Activated T-helper 1 cell treated with anti-CD3 and anti-CD28 coated beads, Interleukin-12 subunit alpha, Interleukin-12 subunit beta, Interleukin-2, Interleukin-4 antibody, amounts not matched to agents 30 ng/mL and 10 ng/mL and 1 ng/mL, durations not matched to agents 14 hours and 24 hours and 36 hours (primary cell): ENCODE results near the gene C5AR1. TPM values are rescaled to one million over a fixed set of nuclear protein-coding genes. Genes with fewer than 3 reads are reported as not detected.
A peak's percentile ranks its signal among the peaks of the same experiment; 100 is the strongest.
"Not testable (repeated sequence)": the region's sequence is repeated elsewhere in the genome, so short reads cannot be mapped to it uniquely, and the experiment has no call there.

Source experiments
- DNase-seq: peaks from one replicate; pipeline ENCODE4 v3.0.0; 2021; ENCODE audit warnings: low spot score
- H3K27ac Mint-ChIP-seq: one replicate; pipeline ENCODE4 v1.8.0; 2021; ENCODE audit warnings: mild to moderate bottlenecking, mixed read lengths
- H3K27me3 Mint-ChIP-seq: one replicate; pipeline ENCODE4 v1.8.0; 2022; ENCODE audit warnings: mild to moderate bottlenecking, moderate library complexity, mixed read lengths; ENCODE audit not compliant: insufficient read depth
- H3K36me3 Mint-ChIP-seq: one replicate; pipeline ENCODE4 v1.8.0; 2021; ENCODE audit warnings: low read depth, mixed read lengths
- H3K4me1 Mint-ChIP-seq: one replicate; pipeline ENCODE4 v1.8.0; 2021; ENCODE audit warnings: low read depth, mixed read lengths
- H3K4me3 Mint-ChIP-seq: one replicate; pipeline ENCODE4 v1.8.0; 2021; ENCODE audit warnings: mild to moderate bottlenecking, moderate library complexity, mixed read lengths
- H3K9me3 Mint-ChIP-seq: one replicate; pipeline ENCODE4 v1.8.0; 2021; ENCODE audit warnings: mixed read lengths
- intact Hi-C: fragments of 100-400 bp; cut with micrococcal nuclease; formaldehyde crosslinking; loops from one replicate; pipeline ENCODE4 v1.15.1; 2024
- total RNA-seq: library from RNA; stranded (reverse); gene quantifications from 2 replicates; pipeline ENCODE4 v1.2.3, GENCODE V29; 2022

C5AR1 gene
- total RNA-seq, 1 donor from 2014 or later: 1.4 TPM

DNA sequence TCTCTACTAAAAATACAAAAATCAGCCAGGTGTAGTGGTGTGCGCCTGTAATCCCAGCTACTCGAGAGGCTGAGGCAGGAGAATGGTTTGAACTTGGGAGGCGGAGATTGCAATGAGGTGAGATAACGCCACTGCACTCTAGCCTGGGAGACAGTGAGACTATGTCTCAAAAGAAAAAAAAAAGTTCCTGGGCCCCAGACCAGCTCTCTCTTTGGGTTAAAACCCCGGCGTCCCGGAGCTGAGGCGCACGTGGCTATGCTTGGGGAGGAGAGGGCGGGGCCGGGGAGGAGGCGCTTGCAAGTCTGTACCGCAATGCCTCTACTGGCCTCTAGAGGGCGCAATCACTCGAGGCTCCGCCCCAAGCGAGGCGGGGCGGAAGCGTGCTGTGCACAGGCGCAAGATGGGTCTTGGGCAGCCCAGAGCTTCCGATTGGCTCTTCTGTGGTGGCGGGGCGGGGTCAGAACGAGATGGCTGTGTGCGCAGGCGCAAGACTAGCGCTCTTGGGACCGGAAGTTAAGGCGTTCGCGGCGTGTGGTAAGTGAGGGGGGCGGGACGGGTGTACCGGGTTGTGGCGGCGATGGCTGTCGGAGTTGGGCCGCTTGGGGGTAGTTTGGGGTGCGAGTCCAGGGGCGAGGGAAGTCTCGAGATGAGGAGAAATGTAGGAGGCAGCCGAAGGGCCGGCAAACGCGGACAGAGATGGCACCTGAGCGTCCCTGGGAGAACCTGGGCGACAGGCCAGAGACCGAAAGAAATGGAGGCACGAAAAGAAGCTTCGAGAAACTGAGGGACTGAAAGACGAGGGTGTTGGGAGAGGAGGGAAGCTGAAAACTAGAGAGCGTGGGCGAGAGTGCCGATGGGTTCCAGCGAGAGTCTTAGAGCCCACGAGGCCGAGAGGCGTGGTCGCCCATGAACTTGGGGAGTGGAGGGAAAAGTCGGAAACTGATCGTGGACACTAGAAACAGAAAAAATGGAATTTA, 39.4 kb downstream of the C5AR1 start, which contains the start of gene DHX34:
DHX34 (plus strand) TSS at position 497 of the 977 bp plus-strand sequence. CDS start 3,716 bp downstream, outside the sequence.
- Mint-ChIP-seq H3K9me3 (no peaks in the 10 kb centered on the region), H3K36me3 (peaks cover 20% of the 10 kb centered on the region), H3K27ac (peak within 1 kb of the TSS; percentile 94), H3K4me1 (peaks cover 40% of the 10 kb centered on the region), H3K4me3 (peak within 1 kb of the TSS; percentile 93), H3K27me3 (no peaks in the 10 kb centered on the region)
- peak; percentile 100 for DNase-seq
- intact Hi-C loops: loop anchor here (1.0 to 5.0 kb wide), 9 partner anchors 33 to 1656 kb away; partner anchors contain the start of genes INAFM1, NAPA, NOP53 and QPCTL

DNA sequence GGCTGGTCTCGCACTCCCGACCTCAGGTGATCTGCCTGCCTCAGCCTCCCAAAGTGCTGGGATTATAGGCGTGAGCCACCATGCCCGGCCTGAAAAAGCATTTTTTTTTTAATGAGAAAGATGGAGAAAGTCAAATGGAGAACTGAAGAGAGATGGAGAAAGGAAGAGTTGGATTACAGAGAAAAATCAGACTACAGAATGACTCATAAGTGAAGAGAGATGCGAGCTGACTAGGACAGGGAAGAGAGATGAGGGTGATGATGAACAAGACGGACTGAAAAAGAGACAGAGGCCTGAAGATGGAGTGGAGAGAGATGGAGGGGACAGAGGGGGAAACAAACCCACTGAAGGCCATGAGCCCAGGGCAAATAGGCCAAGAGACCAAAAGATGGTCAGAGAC, 41.0 kb downstream of the C5AR1 start:
- no peak for DNase-seq
- Mint-ChIP-seq H3K36me3 (peaks cover 26% of the 10 kb centered on the region), H3K27ac (peak overlapping the region; percentile 40), H3K27me3 (no peaks in the 10 kb centered on the region), H3K4me3 (peak overlapping the region; percentile 69), H3K4me1 (peaks cover 40% of the 10 kb centered on the region), H3K9me3 (no peaks in the 10 kb centered on the region)
- intact Hi-C loops: no loop called here

DNA sequence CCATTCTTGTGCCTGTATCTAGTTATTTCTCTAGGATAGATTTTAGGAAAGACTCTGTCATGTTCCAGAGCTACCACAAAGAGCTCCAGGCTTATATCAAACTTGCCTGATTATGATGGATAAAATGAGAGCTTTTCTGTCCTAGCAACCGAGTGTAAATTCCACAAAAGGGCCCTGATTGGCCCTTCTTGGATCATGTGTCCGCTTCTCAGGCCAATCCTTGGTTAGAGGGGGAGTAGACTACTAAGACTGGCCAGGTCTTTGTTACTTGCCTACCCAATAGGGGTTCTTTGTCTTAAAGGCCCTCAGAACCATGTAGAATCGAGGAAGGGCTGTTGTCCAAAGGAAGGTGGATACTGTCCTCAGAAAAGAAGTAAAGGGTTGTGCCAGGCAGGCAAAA, 41.9 kb downstream of the C5AR1 start:
- H3K4me3 Mint-ChIP-seq: no peak overlapping the region
- peaks cover 32% of the 10 kb centered on the region for H3K36me3 Mint-ChIP-seq
- H3K9me3 Mint-ChIP-seq: no peaks in the 10 kb centered on the region
- H3K27ac Mint-ChIP-seq: no peak overlapping the region
- DNase-seq: no peak
- H3K4me1 Mint-ChIP-seq: peaks cover 40% of the 10 kb centered on the region
- intact Hi-C loops: no loop called here
- H3K27me3 Mint-ChIP-seq: no peaks in the 10 kb centered on the region

DNA sequence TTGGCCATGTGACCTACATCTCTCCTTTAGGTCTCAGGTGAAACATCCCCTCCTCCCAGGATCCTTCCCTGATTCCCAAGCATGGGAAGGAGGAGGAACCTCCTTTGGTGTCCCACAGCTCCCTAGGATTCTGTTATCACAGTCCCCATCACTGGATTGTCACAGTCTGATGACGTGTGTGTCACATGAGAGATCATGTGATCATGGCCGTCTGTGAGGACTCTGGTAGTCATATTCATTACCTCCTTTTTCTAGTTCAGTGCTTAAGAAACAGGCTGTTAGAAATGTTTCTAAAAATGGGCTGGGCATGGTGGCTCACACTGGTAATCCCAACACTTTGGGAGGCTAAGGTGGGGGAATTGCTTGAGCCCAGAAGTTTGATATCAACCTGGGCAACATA, 42.4 kb downstream of the C5AR1 start:
- Mint-ChIP-seq H3K36me3 (peaks cover 36% of the 10 kb centered on the region), H3K4me1 (peaks cover 40% of the 10 kb centered on the region), H3K9me3 (no peaks in the 10 kb centered on the region), H3K4me3 (no peak overlapping the region), H3K27ac (no peak overlapping the region), H3K27me3 (no peaks in the 10 kb centered on the region)
- intact Hi-C loops: no loop called here
- DNase-seq: no peak

DNA sequence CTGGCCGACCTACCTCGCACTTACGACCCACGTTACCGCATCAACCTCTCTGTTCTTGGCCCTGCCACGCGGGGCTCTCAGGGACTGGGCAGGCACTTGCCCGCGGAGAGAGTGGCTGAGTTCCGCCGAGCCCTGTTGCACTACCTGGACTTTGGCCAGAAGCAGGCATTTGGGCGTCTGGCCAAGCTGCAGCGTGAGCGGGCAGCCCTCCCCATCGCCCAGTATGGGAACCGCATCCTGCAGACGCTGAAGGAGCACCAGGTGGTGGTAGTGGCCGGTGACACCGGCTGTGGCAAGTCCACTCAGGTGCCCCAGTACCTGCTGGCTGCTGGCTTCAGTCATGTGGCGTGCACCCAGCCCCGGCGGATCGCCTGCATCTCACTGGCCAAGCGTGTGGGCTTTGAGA, 43.6 kb downstream of the C5AR1 start:
- H3K9me3 Mint-ChIP-seq: no peaks in the 10 kb centered on the region
- no peak overlapping the region for H3K4me3 Mint-ChIP-seq
- H3K27ac Mint-ChIP-seq: no peak overlapping the region
- no peak for DNase-seq
- intact Hi-C loops: no loop called here
- peaks cover 45% of the 10 kb centered on the region for H3K36me3 Mint-ChIP-seq
- peaks cover 40% of the 10 kb centered on the region for H3K4me1 Mint-ChIP-seq
- no peaks in the 10 kb centered on the region for H3K27me3 Mint-ChIP-seq

DNA sequence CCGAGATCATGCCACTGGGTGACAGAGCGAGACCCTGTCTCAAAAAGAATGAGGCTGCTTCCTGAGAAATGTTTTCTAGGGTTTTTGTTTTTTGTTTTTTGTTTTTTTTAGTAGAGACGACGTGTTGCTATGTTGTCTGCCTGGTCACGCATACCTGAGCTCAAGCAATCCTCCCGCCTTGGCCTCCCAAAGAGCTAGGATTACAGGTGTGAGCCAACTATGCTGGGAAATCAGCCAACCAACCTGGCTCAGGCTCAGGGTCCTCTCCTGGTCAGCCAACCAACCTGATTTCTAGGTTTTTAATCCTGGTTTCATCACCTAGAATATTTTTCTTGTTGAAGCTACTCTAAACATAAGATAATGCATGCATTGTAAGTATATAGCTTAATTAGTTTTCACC, 47.2 kb downstream of the C5AR1 start:
- DNase-seq: no peak
- Mint-ChIP-seq H3K9me3 (no peaks in the 10 kb centered on the region), H3K4me3 (no peak overlapping the region), H3K36me3 (peaks cover 53% of the 10 kb centered on the region), H3K4me1 (peaks cover 9% of the 10 kb centered on the region), H3K27ac (no peak overlapping the region), H3K27me3 (no peaks in the 10 kb centered on the region)
- intact Hi-C loops: no loop called here

DNA sequence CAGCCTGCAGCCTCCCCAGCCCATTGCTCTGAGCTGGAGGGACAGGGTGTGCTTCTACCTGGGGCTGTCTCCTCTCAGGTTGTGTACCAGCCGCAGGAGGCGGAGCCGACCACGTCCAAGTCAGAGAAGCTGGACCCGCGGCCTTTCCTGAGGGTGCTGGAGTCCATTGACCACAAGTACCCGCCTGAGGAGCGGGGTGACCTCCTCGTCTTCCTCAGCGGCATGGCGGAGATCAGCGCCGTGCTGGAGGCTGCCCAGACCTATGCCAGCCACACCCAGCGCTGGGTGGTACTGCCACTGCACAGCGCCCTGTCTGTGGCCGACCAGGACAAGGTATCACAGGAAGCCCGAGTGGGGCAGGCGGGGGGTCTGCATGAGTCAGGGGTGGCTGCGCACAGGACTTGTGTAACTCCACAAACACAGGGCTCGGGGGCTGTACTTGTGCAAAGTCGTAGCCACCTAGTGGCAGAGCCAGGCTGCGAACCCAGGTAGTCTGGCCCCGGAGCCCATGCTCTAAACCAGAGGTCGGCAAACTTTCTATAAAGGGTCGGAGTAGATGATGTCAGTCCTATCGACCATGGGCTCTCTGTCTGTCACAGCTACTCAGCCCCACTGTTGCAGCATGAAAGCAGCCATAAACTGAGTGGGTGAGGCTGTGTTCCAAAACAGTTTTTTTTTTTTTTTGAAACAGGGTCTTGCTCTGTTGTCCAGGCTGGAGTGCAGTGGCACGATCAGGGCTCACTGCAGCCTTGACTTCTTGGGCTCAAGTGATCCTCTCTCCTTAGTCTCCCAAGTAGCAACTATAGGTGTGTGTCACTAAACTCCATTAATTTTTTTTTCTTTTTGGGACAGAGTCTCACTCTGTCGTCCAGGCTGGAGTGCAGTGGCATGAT, 48.4 kb downstream of the C5AR1 start:
- no peak for DNase-seq
- no peaks in the 10 kb centered on the region for H3K27me3 Mint-ChIP-seq
- no peaks in the 10 kb centered on the region for H3K4me1 Mint-ChIP-seq
- H3K36me3 Mint-ChIP-seq: peaks cover 50% of the 10 kb centered on the region
- H3K27ac Mint-ChIP-seq: no peak overlapping the region
- intact Hi-C loops: no loop called here
- H3K9me3 Mint-ChIP-seq: no peaks in the 10 kb centered on the region
- H3K4me3 Mint-ChIP-seq: no peak overlapping the region

DNA sequence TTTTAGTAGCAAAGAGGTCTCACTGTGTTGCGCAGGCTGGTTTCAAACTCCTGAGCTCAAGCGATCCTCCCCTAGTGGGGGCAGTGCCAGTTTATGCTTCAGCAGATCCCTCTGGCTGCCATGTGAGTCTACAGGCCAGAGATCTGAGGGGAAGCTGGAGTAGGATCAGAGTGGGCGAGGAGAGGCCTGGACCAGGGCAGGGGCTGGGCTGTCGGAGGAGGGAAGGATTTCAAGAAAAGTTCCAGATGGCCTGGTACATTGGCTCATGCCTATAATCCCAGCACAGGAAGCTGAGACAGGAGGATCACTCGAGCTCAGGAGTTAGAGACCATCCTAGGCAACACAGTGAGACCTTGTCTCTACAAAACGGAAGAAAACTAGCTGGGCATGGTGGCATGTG, 49.3 kb downstream of the C5AR1 start:
- H3K27ac Mint-ChIP-seq: no peak overlapping the region
- H3K36me3 Mint-ChIP-seq: peaks cover 50% of the 10 kb centered on the region
- H3K4me3 Mint-ChIP-seq: no peak overlapping the region
- no peaks in the 10 kb centered on the region for H3K9me3 Mint-ChIP-seq
- DNase-seq: no peak
- H3K27me3 Mint-ChIP-seq: no peaks in the 10 kb centered on the region
- no peaks in the 10 kb centered on the region for H3K4me1 Mint-ChIP-seq
- intact Hi-C loops: no loop called here

DNA sequence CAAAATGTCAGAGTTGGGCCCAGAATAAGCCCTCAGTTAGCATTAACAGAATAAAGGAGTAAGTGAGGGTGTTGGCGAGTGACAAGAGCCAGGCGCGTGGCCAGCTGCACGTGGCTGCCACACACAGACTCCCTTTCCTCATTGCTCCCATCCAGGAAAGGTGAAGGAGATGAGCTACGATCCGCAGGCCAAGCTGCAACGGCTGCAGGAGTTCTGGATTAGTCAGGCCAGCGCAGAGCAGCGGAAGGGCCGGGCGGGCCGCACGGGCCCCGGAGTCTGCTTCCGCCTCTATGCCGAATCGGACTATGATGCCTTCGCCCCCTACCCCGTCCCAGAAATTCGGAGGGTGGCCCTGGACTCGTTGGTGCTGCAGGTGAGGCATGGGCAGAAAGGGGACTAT, 52.7 kb downstream of the C5AR1 start:
- Mint-ChIP-seq H3K36me3 (peaks cover 44% of the 10 kb centered on the region), H3K9me3 (no peaks in the 10 kb centered on the region), H3K27me3 (no peaks in the 10 kb centered on the region), H3K27ac (no peak overlapping the region), H3K4me3 (no peak overlapping the region), H3K4me1 (no peaks in the 10 kb centered on the region)
- DNase-seq: no peak
- intact Hi-C loops: no loop called here

DNA sequence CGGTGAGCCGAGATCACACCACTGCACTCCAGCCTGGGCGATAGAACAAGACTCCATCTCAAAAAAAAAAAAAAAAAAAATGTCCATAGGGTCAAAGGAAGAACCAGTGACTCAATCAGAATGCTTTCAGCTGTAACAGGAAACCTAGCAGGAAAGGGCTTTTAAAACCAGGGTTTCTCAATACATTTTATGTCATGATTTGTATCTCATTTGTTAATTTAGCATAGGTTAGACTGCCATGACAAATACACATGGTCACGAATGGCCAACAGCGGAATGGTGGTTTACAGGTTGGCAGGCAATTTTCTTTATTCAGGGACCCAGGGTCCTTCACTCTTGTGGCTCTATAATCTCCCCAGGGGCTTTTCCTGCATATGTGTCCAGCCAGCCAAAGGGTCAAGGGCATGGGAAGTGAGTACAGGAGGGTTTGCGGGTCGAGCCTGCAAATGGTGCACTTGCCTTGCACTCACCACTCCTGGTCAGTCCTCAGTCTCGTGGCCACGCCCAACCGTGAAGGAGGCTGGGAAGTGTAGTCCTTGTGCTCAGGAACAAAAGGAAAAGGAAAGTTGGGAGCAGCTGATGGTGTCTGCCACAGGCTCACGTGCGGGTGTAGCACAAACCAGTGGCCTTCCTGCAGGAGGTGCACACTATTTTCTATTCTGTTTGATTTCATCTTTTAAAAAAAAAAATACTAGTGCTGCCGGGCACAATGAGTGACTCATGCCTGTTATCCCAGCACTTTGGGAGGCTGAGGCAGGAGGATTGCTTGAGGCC, 54.3 kb downstream of the C5AR1 start:
- Mint-ChIP-seq H3K9me3 (no peaks in the 10 kb centered on the region), H3K4me3 (no peak overlapping the region), H3K4me1 (no peaks in the 10 kb centered on the region), H3K36me3 (peaks cover 32% of the 10 kb centered on the region), H3K27ac (no peak overlapping the region), H3K27me3 (no peaks in the 10 kb centered on the region)
- intact Hi-C loops: no loop called here
- DNase-seq: no peak

DNA sequence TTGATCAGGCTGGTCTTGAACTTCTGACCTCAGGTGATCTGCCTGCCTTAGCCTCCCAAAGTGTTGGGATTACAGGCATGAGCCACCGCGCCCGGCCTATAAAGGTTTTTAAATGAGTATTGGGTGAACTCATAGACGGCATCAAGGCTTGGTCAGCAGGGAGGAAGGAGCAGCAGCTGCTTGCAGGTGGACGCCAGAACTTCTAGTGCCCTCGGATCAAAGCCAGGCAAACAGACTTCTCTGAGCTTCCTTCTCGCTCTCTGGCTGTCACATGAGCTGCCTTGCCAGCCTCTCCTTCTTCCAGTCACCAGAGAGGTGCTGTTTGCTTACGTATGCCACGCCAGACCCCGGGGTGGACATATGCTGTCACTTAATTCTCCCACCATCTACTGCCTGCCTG, 55.8 kb downstream of the C5AR1 start:
- H3K4me1 Mint-ChIP-seq, DNase-seq, H3K4me3 Mint-ChIP-seq, H3K27ac Mint-ChIP-seq, intact Hi-C loops, H3K27me3 Mint-ChIP-seq, H3K9me3 Mint-ChIP-seq: not testable (repeated sequence)
- peaks cover 30% of the 10 kb centered on the region for H3K36me3 Mint-ChIP-seq

DNA sequence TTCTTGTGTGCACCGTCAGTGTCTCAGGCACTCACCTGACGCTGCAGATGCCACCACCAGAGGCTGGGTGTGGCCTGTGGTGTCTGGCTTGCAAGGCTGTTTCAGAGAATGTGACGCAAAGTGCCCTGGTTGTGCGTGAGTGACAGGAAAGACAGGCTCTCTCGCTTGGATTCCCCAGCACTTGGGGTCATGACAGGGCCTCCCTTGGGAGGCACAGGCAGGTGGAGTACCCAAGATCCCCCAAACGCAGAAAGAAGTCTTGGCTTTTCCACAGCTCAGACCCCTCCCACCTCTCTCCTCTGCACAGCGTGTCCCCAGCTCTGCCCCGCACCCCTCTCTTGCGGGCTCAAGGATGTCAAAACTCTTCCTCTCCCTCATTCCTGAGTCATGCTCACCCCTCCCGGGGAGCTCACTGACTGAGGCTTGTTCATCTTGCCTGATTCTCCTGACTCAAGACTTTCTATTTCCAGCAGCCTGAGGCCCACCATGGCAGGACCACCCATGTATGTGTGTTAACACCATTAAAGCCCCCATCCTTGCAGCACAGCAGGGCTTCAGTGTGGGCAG, 60.5 kb downstream of the C5AR1 start:
- Mint-ChIP-seq H3K27me3 (no peaks in the 10 kb centered on the region), H3K9me3 (no peaks in the 10 kb centered on the region), H3K36me3 (peaks cover 16% of the 10 kb centered on the region), H3K4me1 (no peaks in the 10 kb centered on the region), H3K4me3 (no peak overlapping the region), H3K27ac (no peak overlapping the region)
- no peak for DNase-seq
- intact Hi-C loops: no loop called here
